Liver (tissue), 9 donors: ENCODE results near the gene CDKL5. TPM values are rescaled to one million over a fixed set of nuclear protein-coding genes. Genes with fewer than 3 reads are reported as not detected.

ENCODE experiments used
- DNase-seq: peaks from one replicate; pipeline ENCODE4 v3.0.0-alpha.2; 2017; ENCODE audit warnings: low spot score
- H3K27ac ChIP-seq, 2 donors: one replicate each; pipeline ENCODE4 v1.7.0; 2013; ENCODE audit warnings: inconsistent platforms in 2 of 2, low read length in 2 of 2, control low read depth in 1 of 2, low read depth in 1 of 2, mild to moderate bottlenecking in 1 of 2
- H3K27me3 ChIP-seq, 4 donors: one replicate each; pipeline versions ENCODE4 v1.6.1 to v1.7.0; 2013; ENCODE audit warnings: low read length in 3 of 4, inconsistent platforms in 1 of 4, mild to moderate bottlenecking in 1 of 4, moderate library complexity in 1 of 4; ENCODE audit not compliant: control insufficient read depth in 4 of 4, insufficient read depth in 4 of 4
- H3K36me3 ChIP-seq, 4 donors: one replicate each; pipeline versions ENCODE4 v1.6.1 to v1.7.0; 2013; ENCODE audit warnings: low read length in 3 of 4, mild to moderate bottlenecking in 3 of 4, low read depth in 1 of 4, moderate library complexity in 1 of 4; ENCODE audit not compliant: control insufficient read depth in 4 of 4, insufficient read depth in 3 of 4
- H3K4me1 ChIP-seq, 4 donors: one replicate each; pipeline versions ENCODE4 v1.6.1 to v1.7.0; 2013; ENCODE audit warnings: low read length in 3 of 4, mild to moderate bottlenecking in 3 of 4, moderate library complexity in 1 of 4; ENCODE audit not compliant: control insufficient read depth in 4 of 4, insufficient read depth in 4 of 4
- H3K4me3 ChIP-seq, 3 donors: one replicate each; pipeline versions ENCODE4 v1.6.1 to v1.7.0; 2013; ENCODE audit warnings: low read length in 3 of 3, control low read depth in 1 of 3, low read depth in 1 of 3, mild to moderate bottlenecking in 1 of 3
- H3K9ac ChIP-seq, 2 donors: one replicate each; pipeline ENCODE4 v1.7.0; 2013; ENCODE audit warnings: low read length in 2 of 2, mild to moderate bottlenecking in 2 of 2, moderate library complexity in 2 of 2, control low read depth in 1 of 2, low read depth in 1 of 2
- H3K9me3 ChIP-seq, 4 donors: one replicate each; pipeline versions ENCODE4 v1.6.1 to v1.7.0; 2013; ENCODE audit warnings: low read length in 3 of 4; ENCODE audit not compliant: control insufficient read depth in 4 of 4
- ATF3 ChIP-seq: IDR thresholded peaks from 2 replicates; pipeline ENCODE4 v1.6.1; 2016; ENCODE audit warnings: antibody characterized with exemption
- CTCF ChIP-seq: fragments of 150-350 bp; IDR thresholded peaks from 2 replicates; pipeline ENCODE4 v1.5.1; 2017; ENCODE audit warnings: improper control_type of control experiment, low read depth, low read length; ENCODE audit not compliant: missing input control
- EGR1 ChIP-seq, 2 donors: IDR thresholded peaks; 2 replicates each; pipeline ENCODE4 v1.6.1; 2016 to 2018; ENCODE audit warnings: antibody characterized with exemption in 2 of 2, low read depth in 2 of 2
- FOXA1 ChIP-seq: IDR thresholded peaks from 2 replicates; pipeline ENCODE4 v1.6.1; 2016; ENCODE audit warnings: antibody characterized with exemption
- FOXA2 ChIP-seq: IDR thresholded peaks from 2 replicates; pipeline ENCODE4 v1.6.1; 2016; ENCODE audit warnings: antibody characterized with exemption
- GABPA ChIP-seq, 2 donors: IDR thresholded peaks in 1 of 2; conservative IDR thresholded peaks in 1 of 2; 2 replicates each; pipeline ENCODE4 v1.6.1; 2016; ENCODE audit warnings: antibody characterized with exemption in 2 of 2, mild to moderate bottlenecking in 1 of 2, moderate library complexity in 1 of 2
- HNF4A ChIP-seq, 2 donors: conservative IDR thresholded peaks; 2 replicates each; pipeline ENCODE4 v1.6.1; 2016; ENCODE audit warnings: antibody characterized with exemption in 2 of 2, mild to moderate bottlenecking in 2 of 2
- HNF4G ChIP-seq: IDR thresholded peaks from 2 replicates; pipeline ENCODE4 v1.6.1; 2016; ENCODE audit warnings: antibody characterized with exemption
- JUND ChIP-seq, 2 donors: IDR thresholded peaks; 2 replicates each; pipeline ENCODE4 v1.6.1; 2016; ENCODE audit warnings: antibody characterized with exemption in 2 of 2
- MAX ChIP-seq: IDR thresholded peaks from 2 replicates; pipeline ENCODE4 v1.6.1; 2016; ENCODE audit warnings: antibody characterized with exemption
- NR2F2 ChIP-seq: IDR thresholded peaks from 2 replicates; pipeline ENCODE4 v1.6.1; 2016; ENCODE audit warnings: antibody characterized with exemption
- RAD21 ChIP-seq, 2 donors: IDR thresholded peaks; 2 replicates each; pipeline ENCODE4 v1.6.1; 2016; ENCODE audit warnings: antibody characterized with exemption in 2 of 2, mild to moderate bottlenecking in 2 of 2
- RXRA ChIP-seq, 2 donors: IDR thresholded peaks; 2 replicates each; pipeline ENCODE4 v1.6.1; 2017 to 2018; ENCODE audit warnings: antibody characterized with exemption in 2 of 2, mild to moderate bottlenecking in 1 of 2
- SP1 ChIP-seq: IDR thresholded peaks from 2 replicates; pipeline ENCODE4 v1.6.1; 2018; ENCODE audit warnings: antibody characterized with exemption, mild to moderate bottlenecking
- TAF1 ChIP-seq: conservative IDR thresholded peaks from 2 replicates; pipeline ENCODE4 v1.6.1; 2016; ENCODE audit warnings: antibody characterized with exemption, mild to moderate bottlenecking
- YY1 ChIP-seq: IDR thresholded peaks from 2 replicates; pipeline ENCODE4 v1.6.1; 2016; ENCODE audit warnings: antibody characterized with exemption, mild to moderate bottlenecking
- WGBS: extraction: QIAGEN DNeasy Blood & Tissue Kit; methylation state at CpG from one replicate; pipeline ENCODE4 v1.1.7; 2013; 5-methylcytosine and 5-hydroxymethylcytosine counted together
- polyA plus RNA-seq, 2 donors: library from polyadenylated mRNA; stranded (reverse) in 1 of 2; unstranded in 1 of 2; fragments of 200-250 nt in 1 of 2; fragments of >200 nt in 1 of 2; fragmentation: Nextera tagmentation in 1 of 2; extraction: Ambion mirVana in 1 of 2; gene quantifications; one replicate each; pipeline versions ENCODE4 v1.2.1 to v1.2.3, GENCODE V29; 2013 to 2015
- total RNA-seq, 2 donors: library from RNA; depleted of rRNA; stranded (reverse); fragments of >200 nt; gene quantifications; one replicate each; pipeline ENCODE4 v1.2.3, GENCODE V29; 2014
- TF ChIP-seq, protein P1 (sequence below): IDR thresholded peaks from 2 replicates; pipeline ENCODE4 v1.6.1; 2016; ENCODE audit warnings: antibody characterized with exemption, mild to moderate bottlenecking
- TF ChIP-seq, protein P2 (sequence below): IDR thresholded peaks from 2 replicates; pipeline ENCODE4 v1.6.1; 2016; ENCODE audit warnings: antibody characterized with exemption
- donor health status: healthy.
- donor health status: healthy.
- donor health status: healthy.
- donor health status: healthy.
- donor health status: healthy.

Gene CDKL5
- total and polyA plus RNA-seq, 4 donors, result 0.59 to 3.3 (median 2.0) TPM

DNA sequence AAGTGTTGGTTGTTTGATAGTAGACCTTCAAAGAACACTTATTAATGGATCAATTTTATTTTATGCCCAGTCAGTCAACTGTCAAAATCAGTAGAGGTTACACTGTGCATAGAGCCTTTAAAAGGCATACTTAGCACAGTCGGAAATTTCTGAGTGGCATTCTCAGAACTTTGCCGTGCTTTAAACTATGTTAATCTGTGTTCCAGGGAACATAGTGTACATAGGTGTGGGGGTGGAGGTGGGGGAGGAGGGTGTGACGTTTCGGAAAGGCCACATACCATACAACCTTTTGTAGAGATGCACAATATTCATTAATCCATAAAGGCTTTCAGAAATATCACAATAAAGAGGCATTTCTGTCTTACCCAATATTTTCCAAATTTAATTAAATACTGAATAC, 170.7 kb downstream of the CDKL5 start:
- H3K36me3 ChIP-seq, result peaks cover 0 to 4% (median 0%) of the 10 kb centered on the region in 4 donors
- 86% methylated on average over 4 of the region's 4 CpGs for WGBS
- H3K27ac ChIP-seq, result no peak overlapping the region
- TF ChIP-seq JUND (IDR thresholded peaks at IDR 0.05) (no peak), ATF3 (no peak), MAX (no peak), RAD21 (IDR thresholded peaks at IDR 0.05) (no peak), HNF4A (conservative IDR thresholded peaks at IDR 0.05) (no peak), YY1 (no peak), CTCF (no peak), SP1 (no peak), NR2F2 (no peak), EGR1 (IDR thresholded peaks at IDR 0.05; ENCODE audit: low read depth in 2 of 2) (no peak), RXRA (IDR thresholded peaks at IDR 0.05) (no peak), GABPA (IDR thresholded peaks at IDR 0.05 in 1 of 2, conservative IDR thresholded peaks at IDR 0.05 in 1 of 2) (no peak), TAF1 (no peak), FOXA2 (no peak), HNF4G (no peak), FOXA1 (no peak)
- TF ChIP-seq, protein P1, sequence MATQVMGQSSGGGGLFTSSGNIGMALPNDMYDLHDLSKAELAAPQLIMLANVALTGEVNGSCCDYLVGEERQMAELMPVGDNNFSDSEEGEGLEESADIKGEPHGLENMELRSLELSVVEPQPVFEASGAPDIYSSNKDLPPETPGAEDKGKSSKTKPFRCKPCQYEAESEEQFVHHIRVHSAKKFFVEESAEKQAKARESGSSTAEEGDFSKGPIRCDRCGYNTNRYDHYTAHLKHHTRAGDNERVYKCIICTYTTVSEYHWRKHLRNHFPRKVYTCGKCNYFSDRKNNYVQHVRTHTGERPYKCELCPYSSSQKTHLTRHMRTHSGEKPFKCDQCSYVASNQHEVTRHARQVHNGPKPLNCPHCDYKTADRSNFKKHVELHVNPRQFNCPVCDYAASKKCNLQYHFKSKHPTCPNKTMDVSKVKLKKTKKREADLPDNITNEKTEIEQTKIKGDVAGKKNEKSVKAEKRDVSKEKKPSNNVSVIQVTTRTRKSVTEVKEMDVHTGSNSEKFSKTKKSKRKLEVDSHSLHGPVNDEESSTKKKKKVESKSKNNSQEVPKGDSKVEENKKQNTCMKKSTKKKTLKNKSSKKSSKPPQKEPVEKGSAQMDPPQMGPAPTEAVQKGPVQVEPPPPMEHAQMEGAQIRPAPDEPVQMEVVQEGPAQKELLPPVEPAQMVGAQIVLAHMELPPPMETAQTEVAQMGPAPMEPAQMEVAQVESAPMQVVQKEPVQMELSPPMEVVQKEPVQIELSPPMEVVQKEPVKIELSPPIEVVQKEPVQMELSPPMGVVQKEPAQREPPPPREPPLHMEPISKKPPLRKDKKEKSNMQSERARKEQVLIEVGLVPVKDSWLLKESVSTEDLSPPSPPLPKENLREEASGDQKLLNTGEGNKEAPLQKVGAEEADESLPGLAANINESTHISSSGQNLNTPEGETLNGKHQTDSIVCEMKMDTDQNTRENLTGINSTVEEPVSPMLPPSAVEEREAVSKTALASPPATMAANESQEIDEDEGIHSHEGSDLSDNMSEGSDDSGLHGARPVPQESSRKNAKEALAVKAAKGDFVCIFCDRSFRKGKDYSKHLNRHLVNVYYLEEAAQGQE, result no peak
- TF ChIP-seq, protein P2, sequence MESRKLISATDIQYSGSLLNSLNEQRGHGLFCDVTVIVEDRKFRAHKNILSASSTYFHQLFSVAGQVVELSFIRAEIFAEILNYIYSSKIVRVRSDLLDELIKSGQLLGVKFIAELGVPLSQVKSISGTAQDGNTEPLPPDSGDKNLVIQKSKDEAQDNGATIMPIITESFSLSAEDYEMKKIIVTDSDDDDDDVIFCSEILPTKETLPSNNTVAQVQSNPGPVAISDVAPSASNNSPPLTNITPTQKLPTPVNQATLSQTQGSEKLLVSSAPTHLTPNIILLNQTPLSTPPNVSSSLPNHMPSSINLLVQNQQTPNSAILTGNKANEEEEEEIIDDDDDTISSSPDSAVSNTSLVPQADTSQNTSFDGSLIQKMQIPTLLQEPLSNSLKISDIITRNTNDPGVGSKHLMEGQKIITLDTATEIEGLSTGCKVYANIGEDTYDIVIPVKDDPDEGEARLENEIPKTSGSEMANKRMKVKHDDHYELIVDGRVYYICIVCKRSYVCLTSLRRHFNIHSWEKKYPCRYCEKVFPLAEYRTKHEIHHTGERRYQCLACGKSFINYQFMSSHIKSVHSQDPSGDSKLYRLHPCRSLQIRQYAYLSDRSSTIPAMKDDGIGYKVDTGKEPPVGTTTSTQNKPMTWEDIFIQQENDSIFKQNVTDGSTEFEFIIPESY, result no peak
- no peaks in the 10 kb centered on the region for H3K27me3 ChIP-seq
- no peak overlapping the region for H3K4me3 ChIP-seq
- no peaks in the 10 kb centered on the region for H3K4me1 ChIP-seq
- no peak overlapping the region for H3K9ac ChIP-seq
- DNase-seq, result no peak
- H3K9me3 ChIP-seq, result no peaks in the 10 kb centered on the region

GRCh38 chrX:18598413-18598812, 173.0 kb downstream of the CDKL5 start:
- 86% methylated on average over 2 of the region's 2 CpGs for WGBS
- Histone ChIP-seq H3K9ac (no peak overlapping the region), H3K36me3 (peaks cover 0 to 4% (median 0%) of the 10 kb centered on the region in 4 donors), H3K27ac (no peak overlapping the region), H3K4me1 (no peaks in the 10 kb centered on the region), H3K9me3 (no peaks in the 10 kb centered on the region), H3K4me3 (no peak overlapping the region), H3K27me3 (no peaks in the 10 kb centered on the region)
- DNase-seq, result no peak
- no peak for TF ChIP-seq SP1
- no peak for TF ChIP-seq FOXA2
